ENCODE data around the gene FRRS1.

The FRRS1 gene

DNA sequence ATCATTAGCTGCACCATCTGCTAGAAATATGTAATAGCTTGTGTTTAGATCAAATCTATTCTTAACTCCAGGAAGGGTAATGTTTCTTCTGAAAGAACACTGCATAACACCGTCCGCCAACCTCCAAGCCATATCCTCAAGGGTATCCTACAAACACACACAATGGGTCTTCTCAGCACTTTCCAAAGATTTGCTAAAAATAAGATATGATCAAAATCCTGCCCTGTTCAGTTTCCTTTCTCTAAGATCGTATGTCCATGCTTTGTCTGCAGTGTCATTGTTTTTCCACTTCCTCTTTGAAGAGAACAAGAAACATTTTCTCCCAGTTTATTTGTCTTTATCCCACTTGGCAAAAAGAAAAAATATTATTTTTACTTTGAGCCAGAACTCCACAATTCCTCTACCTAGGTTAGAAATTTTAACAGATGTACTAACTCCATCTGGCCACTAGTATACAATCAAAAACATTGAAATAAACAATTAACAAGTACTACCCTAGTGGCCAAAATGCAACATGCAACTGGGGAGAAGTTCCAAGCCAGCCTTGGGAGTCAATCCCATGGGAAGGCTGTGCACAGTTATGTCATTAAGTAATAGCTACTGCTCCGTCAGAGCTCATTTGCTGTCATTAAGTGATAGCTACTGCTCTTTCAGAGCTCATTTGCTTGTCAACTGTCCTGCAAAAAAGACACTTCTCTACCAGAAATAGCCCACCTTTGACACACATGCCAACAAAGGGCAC is 37.8 kb downstream of the FRRS1 start:
- peak; percentile 63 for DNase-seq

DNA sequence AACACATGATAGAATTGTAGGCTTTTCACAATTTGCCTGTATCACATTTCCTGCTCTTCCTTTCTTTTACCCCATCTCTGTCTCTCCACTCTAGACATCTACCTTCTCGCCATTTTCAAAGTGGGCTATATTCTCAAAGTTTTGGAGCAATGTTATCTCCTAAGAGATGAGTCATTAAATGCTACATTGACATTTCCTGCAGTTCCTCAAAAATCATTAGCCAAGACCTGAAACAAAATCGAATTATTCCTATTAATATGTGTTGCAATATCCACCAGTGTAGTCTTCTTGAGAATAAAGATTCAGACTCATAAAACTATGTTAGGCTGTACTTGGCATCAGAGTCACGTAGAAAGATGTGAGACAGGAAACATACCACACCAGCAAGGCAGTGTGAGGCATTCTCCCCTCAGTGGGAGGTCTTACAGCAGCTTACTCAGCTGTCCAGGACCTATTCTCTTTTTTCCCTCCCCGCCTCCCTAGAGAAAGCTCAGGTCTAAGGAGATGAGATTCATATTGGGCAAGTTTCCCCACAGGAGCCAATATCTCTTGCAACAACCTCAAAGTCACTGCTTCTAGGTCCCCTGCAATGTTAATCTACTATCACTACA is 38.8 kb downstream of the FRRS1 start:
- DNase-seq, result no peak

DNA sequence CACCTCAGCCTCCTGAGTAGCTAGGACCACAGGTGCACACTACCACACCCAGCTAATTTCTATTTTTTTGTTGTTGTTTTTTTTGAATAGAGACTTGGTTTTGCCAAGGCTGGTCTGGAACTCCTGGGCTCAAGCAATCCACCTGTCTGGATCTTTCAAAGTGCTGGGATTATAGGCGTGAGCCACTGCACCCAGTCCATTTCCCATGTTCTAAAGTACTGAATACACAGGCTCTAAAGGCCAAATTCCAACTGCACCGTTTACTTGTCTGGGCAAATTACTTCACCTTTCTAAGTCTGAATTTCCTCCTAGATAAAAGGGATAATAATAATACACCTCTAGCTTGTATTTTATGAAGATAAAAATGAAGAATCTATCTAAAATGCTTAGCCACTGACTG is 39.6 kb downstream of the FRRS1 start:
- no peak for DNase-seq

DNA sequence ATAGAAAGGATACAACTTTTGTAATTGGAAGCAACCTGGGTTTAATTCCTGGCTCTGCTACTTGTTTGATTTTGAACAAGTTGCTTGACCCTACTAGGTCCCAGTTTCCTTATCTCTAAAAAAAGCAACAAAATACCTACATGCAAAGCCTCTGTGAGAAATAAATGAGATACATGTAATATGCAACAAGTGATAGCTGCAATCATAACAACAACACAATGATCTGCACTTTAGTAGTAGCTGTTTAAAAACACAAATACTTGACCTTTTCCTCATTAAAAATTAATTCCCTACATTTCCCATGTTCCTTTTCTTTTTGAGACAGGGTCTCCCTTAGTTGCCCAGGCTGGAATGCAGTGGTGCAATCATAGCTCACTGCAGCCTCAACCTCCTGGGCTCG is 40.0 kb downstream of the FRRS1 start:
- DNase-seq, result no peak

DNA sequence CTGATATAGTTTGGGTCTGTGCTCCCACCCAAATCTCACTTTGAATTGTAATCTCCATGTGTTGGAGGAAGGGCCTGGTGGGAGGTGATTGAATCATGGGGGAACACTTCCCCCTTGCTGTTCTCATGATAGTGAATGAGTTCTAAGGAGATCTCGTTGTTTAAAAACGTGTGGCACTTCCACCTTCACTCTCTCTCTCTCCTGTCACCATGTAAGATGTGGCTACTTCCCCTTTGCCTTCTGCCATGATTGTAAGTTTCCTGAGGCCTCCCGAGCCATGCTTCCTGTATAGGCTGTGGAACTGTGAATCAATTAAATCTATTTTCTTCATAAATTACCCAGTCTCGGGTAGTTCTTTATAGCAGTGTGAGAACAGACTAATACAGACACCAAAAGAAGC is 40.4 kb downstream of the FRRS1 start:
- no peak for DNase-seq

DNA sequence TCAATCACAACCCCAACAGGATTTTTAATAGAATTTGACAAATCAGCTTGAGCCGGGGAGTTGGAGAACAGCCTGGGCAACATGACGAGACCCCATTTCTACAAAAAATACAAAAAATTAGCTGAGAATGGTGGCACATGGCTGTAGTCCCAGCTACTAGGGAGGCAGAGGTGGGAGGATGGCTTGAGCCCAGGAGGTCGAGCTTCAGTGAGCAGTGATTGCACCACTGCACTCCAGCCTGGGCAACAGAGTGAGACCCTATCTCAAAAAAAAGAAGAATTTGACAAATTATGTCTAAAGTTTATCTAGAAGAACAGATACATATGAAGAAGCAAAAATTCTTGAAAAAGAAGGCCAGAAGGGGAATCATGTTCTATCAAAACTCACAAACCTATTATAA is 43.2 kb downstream of the FRRS1 start:
- no peak for DNase-seq

DNA sequence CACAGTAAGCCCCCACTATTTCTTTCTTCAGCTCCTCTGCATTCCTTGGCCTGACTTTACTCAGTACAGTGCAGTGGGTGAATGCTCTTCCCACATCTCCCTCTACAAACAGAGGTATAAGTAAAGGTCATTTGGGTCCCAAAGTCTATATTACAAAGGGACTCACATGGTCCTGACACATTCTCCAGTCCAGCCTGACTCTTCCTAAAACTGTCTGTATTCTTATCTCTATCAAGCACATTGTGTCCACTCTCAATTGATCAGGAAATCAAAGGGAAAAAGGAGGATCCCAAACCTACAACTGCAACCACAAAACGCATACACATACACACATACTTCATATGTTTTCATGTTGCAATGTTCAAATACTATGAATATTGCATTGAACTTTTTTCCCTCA is 49.4 kb downstream of the FRRS1 start:
- peak; percentile 12 for DNase-seq

DNA sequence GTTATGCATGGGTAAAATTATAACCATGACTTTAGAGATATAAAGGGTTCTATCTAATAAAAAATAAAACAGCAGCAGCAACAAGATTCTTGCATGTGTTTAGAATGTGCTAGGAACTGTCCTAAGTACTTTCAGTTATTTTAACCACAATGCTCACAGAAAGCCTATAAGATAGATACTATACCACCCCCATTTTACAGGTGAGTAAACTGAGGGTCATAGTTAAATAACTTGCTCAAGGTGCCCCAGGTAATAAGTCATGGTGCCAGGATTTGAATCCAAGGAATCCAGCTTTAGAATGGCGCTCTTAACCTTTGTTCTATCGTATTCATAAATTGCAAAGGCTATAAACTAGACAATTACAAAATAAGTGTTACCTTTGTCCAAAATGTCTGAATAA is 53.4 kb downstream of the FRRS1 start:
- no peak for DNase-seq

DNA sequence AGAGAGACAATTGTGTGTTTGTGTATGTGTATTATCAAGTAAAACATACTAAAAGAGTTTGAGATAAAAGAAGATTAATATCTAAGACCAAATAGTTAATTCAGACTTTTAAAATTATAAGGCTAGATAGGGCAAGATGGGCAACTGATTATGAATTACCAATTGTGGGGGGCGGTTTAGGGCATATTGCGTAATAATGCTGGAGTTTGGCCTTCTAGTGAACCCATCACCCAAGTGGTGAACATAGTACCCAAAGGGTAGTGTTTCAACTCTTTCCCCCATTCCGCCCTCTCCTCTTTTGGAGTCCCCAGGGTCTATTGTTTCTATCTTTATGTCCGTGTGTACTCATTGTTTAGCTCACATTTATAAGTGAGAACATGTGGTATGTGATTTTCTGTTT is 55.4 kb downstream of the FRRS1 start:
- no peak for DNase-seq

DNA sequence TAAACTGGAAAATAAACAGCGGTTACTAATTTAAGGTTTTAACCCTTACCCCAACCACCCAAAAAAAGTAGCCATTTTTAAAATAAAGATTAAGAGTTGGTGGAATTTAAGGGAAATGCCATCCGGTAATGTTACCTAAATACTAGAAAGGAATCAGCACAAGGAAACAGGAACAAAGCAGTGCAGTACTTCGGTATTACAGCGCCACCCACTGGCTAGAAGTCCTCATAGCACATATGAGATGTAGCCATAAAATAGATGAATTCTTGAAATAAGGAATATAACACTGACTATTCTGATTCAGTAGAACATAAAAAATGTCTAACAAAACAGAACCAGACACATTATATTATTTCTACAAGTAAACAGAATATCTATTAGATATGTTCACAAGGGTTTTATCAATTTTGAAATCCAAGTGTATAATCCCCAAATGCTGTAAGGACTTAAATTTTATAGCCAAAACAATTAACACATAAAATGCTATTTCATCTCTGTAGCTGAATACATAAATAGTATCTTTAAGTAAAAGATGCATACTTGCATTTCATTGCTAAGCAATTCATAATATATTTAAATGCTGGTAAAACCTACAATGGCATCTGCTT is 58.8 kb downstream of the FRRS1 start:
- DNase-seq, result peak; percentile 84

DNA sequence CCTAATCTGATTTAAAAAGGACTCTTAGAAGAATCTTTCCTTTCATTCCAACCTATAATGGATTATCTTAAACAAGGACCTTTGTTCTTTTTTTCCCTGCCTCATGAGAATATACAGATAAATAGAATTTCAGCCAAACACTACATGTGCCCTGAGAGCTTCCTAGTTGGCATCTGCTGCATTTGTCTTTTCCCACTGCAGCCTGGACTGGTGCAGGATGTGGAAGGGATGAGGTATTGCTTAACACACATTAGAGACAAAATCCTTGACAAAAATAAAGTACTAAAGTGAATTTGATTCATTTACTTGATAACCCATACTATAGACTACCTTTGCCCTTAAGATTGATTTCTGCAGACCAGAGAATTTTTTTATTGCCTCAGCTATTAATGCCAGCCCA is 61.0 kb downstream of the FRRS1 start:
- DNase-seq, result no peak

DNA sequence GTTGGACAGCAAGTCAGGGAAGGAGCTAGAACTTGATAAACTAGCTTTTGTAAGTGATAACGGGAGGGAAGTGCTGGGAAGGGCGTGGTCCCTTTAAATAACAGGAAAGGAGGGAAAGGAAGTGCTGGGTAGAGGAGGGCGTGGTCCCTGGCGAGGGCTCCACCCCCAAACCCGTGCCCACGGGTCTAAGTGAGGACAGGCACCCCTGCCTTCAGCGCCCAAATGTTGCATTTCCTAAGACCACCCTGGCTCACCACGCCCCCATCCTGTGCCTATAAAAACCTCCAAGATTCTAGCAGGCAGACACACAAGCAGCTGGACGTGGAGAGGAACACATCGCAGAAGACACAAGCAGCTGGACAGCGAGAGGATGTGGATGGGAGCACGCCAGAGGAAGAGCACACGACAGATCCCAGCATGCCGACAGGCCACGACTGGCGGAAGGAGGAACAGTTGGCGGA is 62.0 kb downstream of the FRRS1 start:
- DNase-seq, result peak; percentile 67

DNA sequence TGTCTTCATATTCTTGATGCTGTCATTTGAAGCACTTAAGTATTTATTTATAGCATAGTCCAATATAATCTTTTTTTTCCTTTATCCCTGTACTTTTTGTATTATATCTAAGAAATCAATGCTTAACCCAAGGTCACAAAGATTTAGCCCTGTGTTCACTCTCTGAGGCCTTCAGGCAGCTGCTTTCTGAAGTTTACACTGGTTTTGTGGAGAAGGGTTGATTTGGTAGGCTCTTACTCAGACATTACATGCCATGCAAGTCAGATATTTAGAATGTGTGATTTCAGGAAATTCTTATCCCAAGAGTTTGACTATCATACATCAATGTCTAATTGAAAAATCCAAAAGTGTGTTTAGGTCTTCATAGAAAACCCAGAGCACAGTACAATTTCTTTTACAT is 64.2 kb downstream of the FRRS1 start:
- DNase-seq, result no peak

DNA sequence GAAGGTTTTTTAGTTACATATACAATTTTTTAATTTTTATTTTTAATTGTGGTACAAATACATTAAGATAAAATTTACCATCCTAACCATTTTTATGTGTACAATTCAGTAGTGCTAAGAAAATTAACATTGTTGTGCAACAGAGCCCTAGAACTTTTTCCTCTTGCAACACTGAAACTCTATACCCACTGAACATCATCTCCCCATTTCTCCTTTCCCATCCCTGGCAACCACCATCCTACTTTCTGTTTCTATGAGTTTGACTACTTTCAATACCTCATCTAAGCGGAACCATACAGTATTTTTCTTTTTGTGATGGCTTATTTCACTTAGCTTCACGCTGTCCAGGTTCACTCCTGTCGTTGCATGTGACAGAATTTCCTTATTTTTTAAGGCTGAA is 66.4 kb downstream of the FRRS1 start:
- no peak for DNase-seq

DNA sequence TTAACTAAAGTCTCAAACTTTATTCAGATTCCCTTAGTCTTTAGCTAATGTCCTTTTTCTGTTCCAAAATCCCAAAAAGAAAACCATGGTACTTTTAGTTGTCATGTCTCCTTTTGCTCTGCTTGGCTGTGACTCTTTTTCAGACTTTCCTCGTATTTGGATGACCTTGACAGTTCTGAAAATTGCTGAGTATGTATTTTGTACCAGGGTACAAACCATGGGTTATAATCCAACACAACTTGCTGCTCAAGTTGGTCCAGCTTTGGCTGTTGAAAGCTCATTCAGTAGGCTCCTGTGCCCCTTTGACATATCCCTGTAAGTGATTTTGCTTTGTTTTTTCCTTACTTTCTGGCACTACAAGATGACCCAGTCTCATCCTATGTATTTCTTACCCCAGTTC is 68.9 kb downstream of the FRRS1 start:
- no peak for DNase-seq

DNA sequence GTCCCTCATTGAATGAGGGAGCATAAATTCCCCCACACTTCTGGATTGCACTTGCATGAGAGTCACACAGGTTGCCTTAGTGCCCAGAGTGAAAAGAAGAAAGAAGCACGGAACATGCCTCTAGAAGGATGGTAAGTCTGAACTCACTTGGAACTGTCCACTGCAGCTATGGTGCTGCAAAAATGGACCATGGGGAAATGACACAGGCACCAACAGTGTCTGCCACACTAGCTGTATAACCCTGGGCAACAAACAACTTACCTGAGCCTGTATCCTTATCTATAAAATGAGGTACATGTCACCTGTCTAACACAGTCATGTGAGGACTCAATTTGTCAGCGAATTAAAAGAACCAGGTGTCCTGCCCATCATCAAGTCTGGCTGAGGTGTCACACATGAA is 69.8 kb downstream of the FRRS1 start:
- DNase-seq, result no peak

DNA sequence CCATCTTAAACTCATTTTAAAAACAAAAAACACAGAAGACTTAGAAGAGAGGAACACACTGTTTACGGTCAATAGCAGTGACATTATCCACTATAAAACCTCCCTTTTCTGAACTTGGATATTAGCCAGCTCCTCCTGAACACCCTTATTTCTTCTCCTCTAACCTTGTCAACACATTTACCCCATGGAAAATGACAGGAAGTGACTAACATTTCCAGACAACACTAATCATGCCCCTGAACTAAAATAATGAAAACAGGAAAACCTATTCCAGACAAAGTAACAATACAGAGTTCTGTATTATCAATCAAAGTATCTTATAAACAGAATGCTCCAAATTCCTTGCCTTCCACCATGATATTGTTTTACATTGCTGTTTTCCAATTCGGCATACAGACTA is 75.3 kb downstream of the FRRS1 start:
- DNase-seq, result no peak

DNA sequence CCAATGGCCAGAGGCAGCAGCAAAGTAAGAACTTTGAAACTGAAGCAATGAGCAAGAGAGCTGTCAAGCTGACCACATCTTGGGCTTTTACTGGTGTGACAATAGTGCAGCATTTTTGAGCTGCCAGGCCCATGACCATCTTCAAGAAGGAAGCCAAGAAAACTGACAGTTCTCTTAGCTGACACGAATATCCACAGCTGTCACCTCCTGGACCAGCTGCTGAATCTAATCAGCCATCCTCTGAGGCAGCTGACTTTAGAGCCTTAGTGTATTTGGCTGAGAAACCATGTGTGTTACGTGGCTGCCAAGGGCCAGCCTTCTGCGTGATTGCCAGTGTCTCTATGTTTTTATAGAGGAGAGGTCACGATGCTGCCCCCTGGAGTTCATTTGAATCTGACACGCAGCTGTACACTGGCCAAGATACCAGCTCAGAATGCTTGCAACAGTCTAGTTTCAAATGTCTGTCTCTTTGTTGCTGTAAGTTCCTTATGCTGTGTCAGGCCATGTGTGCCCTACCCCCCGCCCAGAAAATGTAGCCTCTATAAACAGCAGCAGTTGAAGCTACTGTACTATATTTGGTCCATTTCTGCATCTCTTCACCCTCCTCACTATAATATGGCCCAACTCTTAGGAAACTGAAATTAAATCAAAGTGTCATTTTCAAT is 80.8 kb downstream of the FRRS1 start:
- DNase-seq, result peak; percentile 84

DNA sequence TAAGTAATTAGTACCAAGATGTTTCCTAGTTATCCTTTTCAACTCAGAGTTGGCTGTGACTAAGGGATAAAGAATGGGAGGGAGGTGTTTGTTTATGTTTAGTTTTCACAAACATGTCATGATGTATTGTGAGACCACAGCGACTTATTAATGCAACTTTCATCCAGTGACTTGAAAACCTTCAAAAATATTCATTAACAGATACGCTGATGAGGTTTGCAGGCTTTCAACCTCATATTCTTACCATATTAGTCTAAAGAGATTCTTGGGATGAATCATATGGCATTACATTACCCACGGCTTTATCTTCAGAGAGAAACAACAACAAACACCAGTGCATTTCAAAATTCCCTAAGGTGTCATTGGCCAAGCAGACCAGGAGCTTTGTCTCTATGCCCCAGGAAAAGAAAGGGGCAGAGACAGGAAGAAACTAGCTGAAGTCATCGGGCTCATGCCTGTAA is 84.1 kb downstream of the FRRS1 start:
- no peak for DNase-seq

DNA sequence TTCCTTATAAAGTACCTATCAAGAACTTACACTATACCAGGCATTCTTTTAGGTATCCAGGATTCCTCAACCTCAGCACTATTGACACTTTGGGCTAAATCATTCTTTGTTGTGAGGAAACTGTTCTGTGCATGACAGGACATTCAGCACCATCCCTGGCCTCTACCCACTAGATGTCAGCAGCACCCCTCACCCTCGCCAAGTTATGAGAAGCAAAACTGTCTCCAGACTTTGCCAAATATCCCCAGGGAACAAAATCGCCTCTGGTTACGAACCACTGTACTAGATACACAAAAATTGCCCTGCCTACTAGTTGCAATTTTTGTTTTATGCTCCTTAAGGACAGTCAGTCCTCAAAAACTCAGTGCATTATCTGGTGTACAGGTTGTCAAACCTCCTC is 84.9 kb downstream of the FRRS1 start:
- no peak for DNase-seq

DNA sequence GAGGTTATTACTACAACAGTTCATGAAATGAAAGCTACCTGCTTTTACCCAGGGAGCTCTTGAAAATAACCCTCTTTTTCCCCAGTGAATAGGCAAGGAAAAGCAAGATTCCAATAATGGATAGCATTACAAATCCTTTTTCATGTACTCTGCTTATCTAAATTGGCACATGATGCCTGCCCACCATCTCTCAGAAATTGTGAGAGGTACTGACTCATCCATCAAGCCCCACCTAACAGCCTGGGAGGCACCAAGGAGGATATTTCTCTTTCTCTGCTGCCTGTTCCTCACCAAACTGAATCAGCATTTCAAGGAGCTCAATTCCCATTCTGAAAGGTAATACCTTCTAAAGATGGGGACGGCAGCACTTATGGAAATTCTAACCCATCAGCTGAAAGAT is 86.2 kb downstream of the FRRS1 start:
- no peak for DNase-seq

DNA sequence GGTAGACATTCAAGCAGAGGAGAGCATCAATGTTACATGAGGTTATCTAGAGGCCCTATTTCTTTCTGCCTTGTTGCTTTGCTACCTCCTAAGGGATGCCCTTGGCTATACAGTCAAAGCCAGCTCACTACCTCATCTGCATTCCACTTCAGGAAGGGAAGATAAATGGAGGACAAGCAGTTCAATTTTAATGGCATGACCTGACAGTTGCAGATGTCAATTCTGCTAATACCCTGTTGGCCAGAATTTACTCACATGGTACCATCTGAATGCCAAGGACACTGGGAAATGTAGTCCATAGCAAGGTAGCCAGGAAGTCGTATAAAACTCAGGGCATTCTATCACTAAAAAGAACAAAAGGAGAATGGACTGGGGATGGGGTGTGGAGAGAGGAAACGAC is 89.0 kb downstream of the FRRS1 start:
- DNase-seq, result no peak

DNA sequence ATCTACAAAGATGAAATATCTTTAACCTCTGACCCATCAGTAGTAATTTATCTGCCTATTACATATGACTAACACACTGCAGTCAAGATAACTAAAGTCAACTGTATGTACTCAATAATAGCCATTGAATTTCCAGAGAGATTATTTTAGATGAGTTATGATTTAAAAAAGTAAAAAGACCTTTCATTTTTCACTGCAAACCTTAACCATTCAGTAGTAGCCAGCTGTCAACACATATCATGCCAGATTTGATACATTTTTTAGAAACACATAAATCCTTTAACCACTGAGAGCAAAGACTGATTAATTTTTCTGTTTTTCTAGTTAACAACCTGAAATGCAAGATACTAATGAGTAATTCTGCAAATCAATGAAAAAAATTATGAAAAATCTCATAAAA is 89.6 kb downstream of the FRRS1 start:
- DNase-seq, result no peak

DNA sequence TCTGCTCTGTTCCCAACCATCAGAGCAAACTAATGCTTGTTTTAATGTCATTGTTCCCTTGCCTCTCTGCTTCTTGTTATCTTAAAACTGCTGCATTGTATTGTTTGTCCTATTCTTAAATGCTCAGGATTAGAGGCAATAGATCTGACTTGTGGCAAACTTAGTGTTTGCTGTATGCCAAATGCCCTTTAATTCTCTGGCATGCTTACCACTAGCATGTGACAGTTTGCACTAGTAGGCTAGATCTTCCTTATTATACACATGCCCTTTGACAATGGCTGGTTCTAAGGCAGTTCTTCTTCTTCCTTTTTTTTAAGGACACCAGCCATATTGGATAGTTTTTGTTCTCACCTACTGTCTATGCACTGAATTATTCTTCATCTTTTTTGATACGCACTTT is 90.4 kb downstream of the FRRS1 start:
- no peak for DNase-seq
